HG03521 (cell line): Measurements from ENCODE around the gene TCHH.
"Not testable (repeated sequence)": the region's sequence is repeated elsewhere in the genome, so short reads cannot be mapped to it uniquely, and the experiment has no call there.

Source experiments
- ATAC-seq: cut with Tn5 transposase; IDR thresholded peaks from one replicate; pipeline ENCODE4 v1.9.1; 2021; ENCODE audit warnings: mild to moderate bottlenecking, moderate library complexity; ENCODE audit not compliant: unreplicated experiment

Gene TCHH, protein sequence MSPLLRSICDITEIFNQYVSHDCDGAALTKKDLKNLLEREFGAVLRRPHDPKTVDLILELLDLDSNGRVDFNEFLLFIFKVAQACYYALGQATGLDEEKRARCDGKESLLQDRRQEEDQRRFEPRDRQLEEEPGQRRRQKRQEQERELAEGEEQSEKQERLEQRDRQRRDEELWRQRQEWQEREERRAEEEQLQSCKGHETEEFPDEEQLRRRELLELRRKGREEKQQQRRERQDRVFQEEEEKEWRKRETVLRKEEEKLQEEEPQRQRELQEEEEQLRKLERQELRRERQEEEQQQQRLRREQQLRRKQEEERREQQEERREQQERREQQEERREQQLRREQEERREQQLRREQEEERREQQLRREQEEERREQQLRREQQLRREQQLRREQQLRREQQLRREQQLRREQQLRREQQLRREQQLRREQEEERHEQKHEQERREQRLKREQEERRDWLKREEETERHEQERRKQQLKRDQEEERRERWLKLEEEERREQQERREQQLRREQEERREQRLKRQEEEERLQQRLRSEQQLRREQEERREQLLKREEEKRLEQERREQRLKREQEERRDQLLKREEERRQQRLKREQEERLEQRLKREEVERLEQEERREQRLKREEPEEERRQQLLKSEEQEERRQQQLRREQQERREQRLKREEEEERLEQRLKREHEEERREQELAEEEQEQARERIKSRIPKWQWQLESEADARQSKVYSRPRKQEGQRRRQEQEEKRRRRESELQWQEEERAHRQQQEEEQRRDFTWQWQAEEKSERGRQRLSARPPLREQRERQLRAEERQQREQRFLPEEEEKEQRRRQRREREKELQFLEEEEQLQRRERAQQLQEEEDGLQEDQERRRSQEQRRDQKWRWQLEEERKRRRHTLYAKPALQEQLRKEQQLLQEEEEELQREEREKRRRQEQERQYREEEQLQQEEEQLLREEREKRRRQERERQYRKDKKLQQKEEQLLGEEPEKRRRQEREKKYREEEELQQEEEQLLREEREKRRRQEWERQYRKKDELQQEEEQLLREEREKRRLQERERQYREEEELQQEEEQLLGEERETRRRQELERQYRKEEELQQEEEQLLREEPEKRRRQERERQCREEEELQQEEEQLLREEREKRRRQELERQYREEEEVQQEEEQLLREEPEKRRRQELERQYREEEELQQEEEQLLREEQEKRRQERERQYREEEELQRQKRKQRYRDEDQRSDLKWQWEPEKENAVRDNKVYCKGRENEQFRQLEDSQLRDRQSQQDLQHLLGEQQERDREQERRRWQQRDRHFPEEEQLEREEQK (N-terminal part only)

GRCh38 chr1:152115344-152115743, at the start of gene TCHH:
Gene TCHH (minus strand): TSS chr1:152115444. CDS start chr1:152114080, 1,364 bp downstream.
- no peak for ATAC-seq

GRCh38 chr1:152164517-152165136, 49.4 kb upstream of the TCHH start:
- ATAC-seq = no peak

DNA sequence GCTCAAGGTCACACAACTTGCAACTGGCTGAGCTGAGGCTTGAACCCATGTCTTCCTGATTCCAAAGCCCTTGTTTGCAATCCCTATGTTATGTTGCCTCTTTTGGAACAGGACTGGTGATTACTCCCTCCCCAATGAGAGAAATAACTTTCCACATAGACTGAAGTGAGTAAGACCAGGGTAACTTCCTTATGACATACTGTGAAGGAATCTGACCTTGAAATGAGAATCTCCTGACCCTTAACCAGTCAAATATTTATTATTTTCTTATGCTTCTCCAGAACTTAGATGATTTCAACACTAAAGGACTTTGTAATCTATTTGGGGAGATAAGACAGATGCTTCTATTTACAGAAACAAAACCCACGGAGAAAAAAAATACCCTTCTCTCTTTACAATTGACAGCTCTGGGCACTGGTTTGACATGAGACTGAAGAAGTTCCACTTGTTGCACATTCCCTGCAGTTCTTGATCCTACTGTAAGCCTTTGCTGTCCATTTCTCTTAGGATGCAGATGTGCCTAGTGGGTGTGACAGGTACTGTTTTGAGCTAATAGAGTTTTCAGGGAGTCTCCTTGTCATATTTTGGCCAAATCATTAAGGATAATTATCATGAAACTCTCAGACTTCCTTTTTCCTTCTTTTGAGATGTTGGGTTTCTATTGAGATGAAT, 47.7 kb upstream of the TCHH start:
- ATAC-seq = no peak

DNA sequence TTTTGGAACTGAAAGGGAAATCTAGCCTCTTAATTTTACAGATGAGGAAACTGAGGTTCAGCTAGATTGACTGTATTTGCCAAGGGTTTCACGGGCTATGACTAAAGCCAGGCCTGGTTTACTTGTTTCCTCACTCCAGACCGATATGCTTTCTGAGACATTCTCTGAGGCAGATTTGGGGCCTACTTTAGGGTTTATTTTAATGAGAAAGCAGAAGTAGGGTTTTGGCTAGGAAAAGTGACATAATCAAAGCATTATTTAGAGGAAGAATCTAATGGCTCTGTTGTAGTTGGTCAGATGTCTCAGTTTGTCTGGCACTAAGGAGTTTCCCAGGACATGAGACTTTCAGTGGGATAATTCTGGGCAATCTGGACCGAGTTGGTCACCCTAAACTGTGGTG, 45.3 kb upstream of the TCHH start:
- ATAC-seq = no peak

DNA sequence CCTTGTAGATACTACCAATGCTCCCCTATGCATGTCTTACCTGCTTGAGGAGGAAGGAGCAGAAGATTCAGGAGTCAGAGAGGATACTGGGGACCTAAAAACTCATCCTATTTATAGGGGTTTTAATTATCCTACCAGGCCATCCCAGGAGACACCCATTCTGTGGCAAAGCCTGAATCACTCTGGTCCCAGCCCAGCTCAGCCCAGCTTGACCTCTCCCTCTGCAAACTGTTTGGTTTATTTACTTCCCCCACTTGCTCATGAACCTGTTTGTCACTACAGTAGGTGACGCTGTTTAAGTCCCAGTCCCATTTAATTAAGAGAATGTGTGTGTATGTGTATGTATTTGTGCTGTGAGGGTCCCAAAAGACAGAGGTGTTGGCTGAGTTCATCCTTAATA, 43.9 kb upstream of the TCHH start, which contains the start of gene RPTN:
RPTN (minus strand) TSS at position 85 of the 400 bp plus-strand sequence. CDS start 1,339 bp downstream, outside the sequence.
- ATAC-seq = no peak

- no peak for ATAC-seq
Observed at GRCh38 chr1:152153996-152154395, 38.8 kb upstream of the TCHH start.

DNA sequence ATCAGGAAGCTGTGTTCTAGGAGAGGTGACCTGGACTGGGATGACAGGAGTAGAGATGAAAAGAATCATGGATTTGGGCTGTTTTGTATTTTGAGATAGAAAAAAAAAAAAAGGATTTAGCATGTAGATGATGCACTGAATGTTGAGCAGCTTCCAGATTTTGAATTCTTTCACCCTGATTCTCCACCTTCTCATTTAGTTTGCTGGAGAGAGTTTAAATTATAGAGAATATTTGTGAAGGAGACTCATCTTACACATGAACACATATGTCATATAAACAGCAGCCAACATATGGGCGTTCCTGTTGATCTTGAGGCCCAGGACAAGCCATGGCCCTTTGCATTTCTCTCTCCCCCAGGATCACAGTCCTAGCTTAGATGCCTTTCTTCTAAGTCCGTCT, 36.4 kb upstream of the TCHH start:
- ATAC-seq = no peak

DNA sequence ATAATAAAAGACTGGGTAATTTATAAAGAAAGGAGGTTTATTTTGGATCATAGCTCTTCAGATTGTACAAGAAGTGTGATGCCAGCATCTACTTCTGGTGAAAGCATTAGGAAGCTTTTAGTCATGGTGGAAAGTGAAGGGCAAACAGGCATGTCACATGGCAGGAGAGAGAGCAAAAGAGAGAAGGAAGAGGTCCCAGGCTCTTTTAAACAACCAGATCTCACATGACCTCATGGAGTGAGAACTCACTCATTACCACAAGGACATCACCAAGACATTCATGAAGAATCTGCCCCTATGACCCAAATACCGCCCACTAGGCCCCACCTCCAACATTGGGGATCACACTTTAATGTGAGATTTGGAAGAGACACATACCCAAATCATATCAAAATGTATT, 33.7 kb upstream of the TCHH start:
- ATAC-seq = no peak

GRCh38 chr1:152148051-152148450, 32.8 kb upstream of the TCHH start:
- no peak for ATAC-seq

GRCh38 chr1:152145769-152146168, 30.5 kb upstream of the TCHH start:
- no peak for ATAC-seq

DNA sequence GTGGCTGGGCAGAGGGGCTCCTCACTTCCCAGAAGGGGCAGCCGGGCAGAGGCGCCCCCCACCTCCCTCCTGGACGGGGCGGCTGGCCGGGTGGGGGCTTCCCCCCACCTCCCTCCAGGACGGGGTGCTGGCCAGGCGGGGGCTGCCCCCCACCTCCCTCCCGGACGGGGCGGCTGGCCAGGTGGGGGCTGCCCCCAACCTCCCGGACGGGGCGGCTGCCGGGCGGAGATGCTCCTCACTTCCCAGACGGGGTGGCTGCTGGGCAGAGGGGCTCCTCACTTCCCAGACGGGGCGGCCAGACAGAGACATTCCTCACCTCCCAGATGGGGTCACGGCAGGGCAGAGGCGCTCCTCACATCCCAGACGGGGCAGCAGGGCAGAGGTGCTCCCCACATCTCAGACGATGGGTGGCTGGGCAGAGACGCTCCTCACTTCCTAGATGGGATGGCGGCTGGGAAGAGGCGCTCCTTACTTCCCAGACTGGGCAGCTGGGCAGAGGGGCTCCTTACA, 29.5 kb upstream of the TCHH start:
- not testable (repeated sequence) for ATAC-seq

DNA sequence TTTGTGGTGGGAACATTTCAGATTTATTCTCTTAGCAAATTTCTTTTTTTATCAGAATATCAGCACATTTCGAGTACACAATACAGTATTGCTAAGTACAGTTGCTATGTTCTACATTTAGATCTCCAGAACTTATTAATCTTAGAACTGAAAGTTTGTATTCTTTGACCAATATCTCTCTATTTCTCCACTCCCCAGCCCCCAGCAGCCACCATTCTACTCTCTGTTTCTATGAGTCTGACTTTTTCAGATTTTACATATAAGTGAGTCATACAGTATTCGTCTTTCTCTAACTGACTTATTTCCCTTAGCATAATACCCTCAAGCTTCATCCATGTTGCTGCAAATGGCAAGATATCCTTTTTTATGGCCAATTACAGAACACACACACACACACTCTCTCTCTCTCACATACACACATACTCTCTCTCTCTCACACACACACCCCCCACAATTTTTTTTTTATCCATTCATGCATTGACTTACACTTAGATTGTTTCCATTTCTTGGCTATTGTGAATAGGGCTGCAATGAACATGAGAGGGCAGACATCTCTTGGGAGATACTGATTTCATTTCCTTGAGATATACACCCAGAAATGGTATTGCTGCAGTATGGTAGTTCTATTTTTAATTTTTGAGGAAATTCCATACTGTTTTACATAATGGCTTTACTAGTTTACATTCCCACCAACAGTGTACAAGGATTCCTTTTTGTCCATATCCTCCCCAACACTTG, 28.1 kb upstream of the TCHH start:
- ATAC-seq = peak; percentile 78

GRCh38 chr1:152141971-152142584, 26.8 kb upstream of the TCHH start:
- ATAC-seq = no peak

DNA sequence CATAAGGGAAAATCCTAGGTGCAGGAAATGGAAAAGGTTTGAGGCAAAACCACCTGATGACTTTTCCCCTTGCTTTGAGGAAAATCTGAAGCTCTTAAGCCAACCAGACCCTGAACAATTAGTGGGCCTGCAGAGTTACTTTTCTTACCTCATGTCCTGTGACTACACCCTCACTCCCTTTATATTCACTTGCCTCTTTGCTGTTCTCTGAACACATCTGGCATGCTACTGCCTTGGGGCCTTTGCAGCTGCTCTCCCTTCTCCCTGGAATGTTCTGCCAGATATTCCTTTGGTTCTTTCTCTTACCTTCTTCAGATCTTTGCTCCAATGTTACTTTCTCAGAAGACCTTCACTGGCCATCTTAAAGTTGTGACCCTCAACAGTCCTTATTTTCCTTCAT, 22.0 kb upstream of the TCHH start:
- no peak for ATAC-seq

DNA sequence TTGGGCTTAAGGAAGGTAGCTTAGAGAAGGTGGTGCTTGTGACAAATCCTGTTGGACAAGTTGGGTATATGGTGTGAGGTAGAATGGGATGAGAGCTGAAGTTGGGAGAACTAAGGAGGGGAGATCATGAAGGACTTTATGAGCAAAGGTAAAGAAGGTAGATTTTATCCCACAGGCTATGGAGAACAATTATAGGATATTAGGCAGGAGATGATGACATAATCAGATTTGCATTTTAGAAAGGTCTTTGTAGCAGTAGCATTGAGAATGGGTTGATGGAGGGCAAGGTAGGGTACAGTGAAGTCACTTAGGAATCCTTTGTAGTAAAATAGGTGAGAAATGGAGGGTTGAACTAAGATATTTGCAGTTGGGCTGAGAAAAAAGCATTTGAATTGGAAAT, 14.9 kb upstream of the TCHH start:
- ATAC-seq = no peak

- no peak for ATAC-seq
Observed at GRCh38 chr1:152127673-152128072, 12.4 kb upstream of the TCHH start.

- ATAC-seq = no peak
Observed at GRCh38 chr1:152125834-152126443, 10.7 kb upstream of the TCHH start.

- ATAC-seq = no peak
Observed at GRCh38 chr1:152118915-152119314, 3.7 kb upstream of the TCHH start.
